Raji (cell line): ENCODE measurements around the gene CMSS1.

Experiments used
- POLR2A ChIP-seq: IDR thresholded peaks from 2 replicates; pipeline ENCODE4 v1.6.1; 2011; ENCODE audit warnings: low read depth, low read length, control low read depth; ENCODE audit not compliant: insufficient read depth

Gene CMSS1

GRCh38 chr3:99874237-99875002 is 56.8 kb downstream of the CMSS1 start:
- TF ChIP-seq POLR2A = no peak

- no peak for TF ChIP-seq POLR2A
These were observed 57.9 kb downstream of the CMSS1 start for GRCh38 chr3:99875581-99875928.

- no peak for TF ChIP-seq POLR2A
These were observed 58.5 kb downstream of the CMSS1 start for GRCh38 chr3:99875929-99876841.

GRCh38 chr3:99877031-99877579 is 59.4 kb downstream of the CMSS1 start:
- no peak for TF ChIP-seq POLR2A

GRCh38 chr3:99878005-99878404 is 60.3 kb downstream of the CMSS1 start:
- no peak for TF ChIP-seq POLR2A

- TF ChIP-seq POLR2A = no peak
These were observed 61.6 kb downstream of the CMSS1 start for GRCh38 chr3:99879275-99879674.

- TF ChIP-seq POLR2A = no peak
These were observed 63.5 kb downstream of the CMSS1 start for GRCh38 chr3:99881121-99881524.

- TF ChIP-seq POLR2A = no peak
These were observed 64.9 kb downstream of the CMSS1 start for GRCh38 chr3:99882436-99883137.

GRCh38 chr3:99883138-99883461 is 65.4 kb downstream of the CMSS1 start:
- TF ChIP-seq POLR2A = no peak

GRCh38 chr3:99883693-99884092 is 66.0 kb downstream of the CMSS1 start:
- TF ChIP-seq POLR2A = no peak

GRCh38 chr3:99884484-99884883 is 66.8 kb downstream of the CMSS1 start:
- TF ChIP-seq POLR2A = no peak

GRCh38 chr3:99885085-99885484 is 67.4 kb downstream of the CMSS1 start:
- no peak for TF ChIP-seq POLR2A

- TF ChIP-seq POLR2A = no peak
These were observed 68.2 kb downstream of the CMSS1 start for GRCh38 chr3:99885851-99886250.

- TF ChIP-seq POLR2A = no peak
These were observed 74.1 kb downstream of the CMSS1 start for GRCh38 chr3:99891610-99892285.

- TF ChIP-seq POLR2A = no peak
These were observed 74.7 kb downstream of the CMSS1 start for GRCh38 chr3:99892332-99892731.

GRCh38 chr3:99895131-99895696 is 77.6 kb downstream of the CMSS1 start:
- no peak for TF ChIP-seq POLR2A
